ENCODE data around the gene CBLN1.
"Not testable (repeated sequence)": the region's sequence is repeated elsewhere in the genome, so short reads cannot be mapped to it uniquely, and the experiment has no call there.

The CBLN1 gene

DNA sequence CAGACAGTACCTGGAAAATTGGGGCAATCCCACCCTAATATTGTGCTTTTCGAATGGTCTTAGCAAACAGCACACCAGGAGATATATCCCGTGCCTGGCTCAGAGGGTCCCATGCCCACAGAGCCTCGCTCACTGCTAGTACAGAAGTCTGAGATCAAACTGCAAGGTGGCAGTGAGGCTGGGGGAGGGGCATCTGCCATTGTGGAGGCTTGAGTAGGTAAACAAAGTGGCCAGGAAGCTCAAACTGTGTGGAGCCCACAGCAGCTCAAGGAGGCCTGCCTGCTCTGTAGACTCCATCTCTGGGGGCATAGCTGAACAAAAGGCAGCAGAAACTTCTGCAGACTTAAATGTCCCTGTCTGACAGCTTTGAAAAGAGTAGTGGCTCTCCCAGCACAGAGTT is 53.3 kb downstream of the CBLN1 start:
- not testable (repeated sequence) for DNase-seq (ENCODE audit: low spot score); H2BK5ac ChIP-seq (ENCODE audit: low read length); H2BK12ac ChIP-seq (ENCODE audit: low read length); H2BK15ac ChIP-seq (ENCODE audit: low read length); H2AK5ac ChIP-seq (ENCODE audit: low read depth, low read length); H4K8ac ChIP-seq (ENCODE audit: low read depth, low read length); H3K4me2 ChIP-seq (ENCODE audit: insufficient read depth, low read length, poor library complexity, severe bottlenecking); H3K4ac ChIP-seq (ENCODE audit: low read length); H4K91ac ChIP-seq (ENCODE audit: low read depth, low read length, poor library complexity); H3K4me3 ChIP-seq (ENCODE audit: low read length in 2 of 2); H3K27me3 ChIP-seq (ENCODE audit: control insufficient read depth in 3 of 3, insufficient read depth in 3 of 3, low read depth in 1 of 3, low read length in 3 of 3); H3K23ac ChIP-seq (ENCODE audit: low read depth, low read length, poor library complexity); H3K79me1 ChIP-seq (ENCODE audit: low read depth, low read length); H2BK120ac ChIP-seq (ENCODE audit: low read depth, low read length); H3K27ac ChIP-seq (replicated peaks; ENCODE audit: low read length); H3K14ac ChIP-seq (ENCODE audit: low read length); H3K18ac ChIP-seq (ENCODE audit: low read length); H2AFZ ChIP-seq (ENCODE audit: low read length); H3K36me3 ChIP-seq (replicated peaks in 1 of 2; ENCODE audit: control insufficient read depth in 2 of 2, insufficient read depth in 2 of 2, low read length in 2 of 2); H3K4me1 ChIP-seq (ENCODE audit: control insufficient read depth in 2 of 2, insufficient read depth in 1 of 2, low read depth in 1 of 2, low read length in 2 of 2); H3K9ac ChIP-seq (ENCODE audit: low read depth, low read length, poor library complexity); H3K9me3 ChIP-seq (replicated peaks in 1 of 2; ENCODE audit: control insufficient read depth in 2 of 2, insufficient read depth in 1 of 2, low read depth in 1 of 2, low read length in 2 of 2)
- WGBS, 2 donors (ENCODE audit: extremely low coverage in 2 of 2, insufficient read length in 2 of 2, insufficient replicate concordance in 1 of 2) = no CpG with 5 or more reads among the region's 3 CpGs

Measured in neuronal stem cell (in vitro differentiated cells).